Spleen (tissue), 11 donors: Measurements from ENCODE around the gene RFPL1. TPM values are rescaled to one million over a fixed set of nuclear protein-coding genes. Genes with fewer than 3 reads are reported as not detected.

Experiments
- DNase-seq: peaks from one replicate; pipeline ENCODE4 v3.0.0-alpha.2; 2020
- H3K27ac ChIP-seq, 8 donors: fragments of 200-600 bp; sonication (generic) in 7 of 8; 1 replicate in 4 of 8; 2 replicates in 4 of 8; pipeline versions ENCODE4 v1.5.0 to v1.8.0; 2016 to 2021; ENCODE audit warnings: inconsistent platforms in 4 of 8, mild to moderate bottlenecking in 4 of 8, moderate library complexity in 1 of 8
- H3K27me3 ChIP-seq, 7 donors: fragments of 200-600 bp; sonication (generic) in 6 of 7; replicated peaks in 1 of 7; 1 replicate in 4 of 7; 2 replicates in 3 of 7; pipeline versions ENCODE4 v1.5.0 to v1.8.0; 2016 to 2021; ENCODE audit warnings: inconsistent platforms in 3 of 7, mild to moderate bottlenecking in 1 of 7
- H3K36me3 ChIP-seq, 6 donors: fragments of 200-600 bp; sonication (generic) in 5 of 6; 1 replicate in 4 of 6; 2 replicates in 2 of 6; pipeline versions ENCODE4 v1.5.0 to v1.8.0; 2016 to 2021; ENCODE audit warnings: inconsistent platforms in 2 of 6
- H3K4me1 ChIP-seq, 6 donors: fragments of 200-600 bp; sonication (generic) in 5 of 6; 1 replicate in 3 of 6; 2 replicates in 3 of 6; pipeline versions ENCODE4 v1.5.0 to v1.8.0; 2016 to 2021; ENCODE audit warnings: inconsistent platforms in 3 of 6
- H3K4me3 ChIP-seq, 8 donors: fragments of 200-600 bp; sonication (generic) in 7 of 8; 1 replicate in 4 of 8; 2 replicates in 4 of 8; pipeline versions ENCODE4 v1.5.0 to v1.8.0; 2016 to 2021; ENCODE audit warnings: inconsistent platforms in 4 of 8, mild to moderate bottlenecking in 4 of 8, moderate library complexity in 2 of 8
- H3K9me3 ChIP-seq, 8 donors: fragments of 200-600 bp; sonication (generic) in 7 of 8; 1 replicate in 4 of 8; 2 replicates in 4 of 8; pipeline versions ENCODE4 v1.5.0 to v1.8.0; 2016 to 2021; ENCODE audit warnings: inconsistent platforms in 4 of 8
- CTCF ChIP-seq, 11 experiments: fragments of 200-600 bp in 7 of 11; fragments of 450-650 bp in 4 of 11; sonication (generic) in 4 of 11; IDR thresholded peaks in 8 of 11; conservative IDR thresholded peaks in 3 of 11; 1 replicate in 7 of 11; 2 replicates in 4 of 11; pipeline versions ENCODE4 v1.4.0 to v1.8.0; 2016 to 2021; ENCODE audit warnings: antibody characterized with exemption in 11 of 11, inconsistent platforms in 4 of 11, mild to moderate bottlenecking in 1 of 11
- POLR2A ChIP-seq, 3 donors: fragments of 450-650 bp; IDR thresholded peaks; one replicate each; pipeline ENCODE4 v1.5.1; 2017; ENCODE audit warnings: antibody characterized with exemption in 3 of 3, mild to moderate bottlenecking in 1 of 3
- POLR2AphosphoS5 ChIP-seq, 3 donors: sonication (generic); formaldehyde crosslinking; IDR thresholded peaks; one replicate each; pipeline ENCODE4 v1.5.1; 2017; ENCODE audit warnings: antibody characterized with exemption in 3 of 3
- WGBS, 5 donors: extraction: QIAGEN DNeasy Blood & Tissue Kit in 3 of 5; methylation state at CpG; one replicate each; pipeline versions ENCODE4 v1.1.5 to v1.1.7; 2013 to 2018; 5-methylcytosine and 5-hydroxymethylcytosine counted together
- intact Hi-C: fragments of 100-400 bp; cut with DNase I; formaldehyde crosslinking; loops from one replicate; pipeline ENCODE4 v1.15.0; 2023; ENCODE audit warnings: low total_unique reads
- polyA plus RNA-seq, 3 donors: library from polyadenylated mRNA; stranded (reverse); fragments of 200-250 nt; gene quantifications; one replicate each; pipeline ENCODE4 v1.2.1, GENCODE V29; 2013
- total RNA-seq, 7 donors: library from RNA; depleted of rRNA in 3 of 7; stranded (reverse); fragments of >200 nt in 3 of 7; fragmentation: NEBNext Ultra II Directional in 4 of 7; extraction: Animal tissue kit (Norgen Biotek cat#: 25700) in 4 of 7; gene quantifications; one replicate each; pipeline versions ENCODE4 v1.1.0 to v1.2.1, GENCODE V29; 2016 to 2021
- donor health status: healthy with polysubstance abuse.
- donor health status: DM: no; HTN: no; CAD: no; lungs with moderate emphysema.
- donor health status: DM: no; HTN: no; CAD: no.
- donor health status: Bipolar disorder and iron deficiency.
- donor health status: healthy.
- donor health status: DM: no; HTN: no; CAD: no.
- donor health status: DM: yes; HTN: yes; CAD: no.

Gene RFPL1
- total and polyA plus RNA-seq, 10 donors, result 0.03 to 1.4 (median 0.11) TPM; not detected in 5

- Histone ChIP-seq H3K4me3 (peak overlapping the region in 6 of 8 donors; percentile 9 to 63 (median 20)), H3K27me3 (peaks cover 0 to 11% (median 3%) of the 10 kb centered on the region in 7 donors), H3K4me1 (peaks cover 3 to 11% (median 9%) of the 10 kb centered on the region in 6 donors), H3K36me3 (no peaks in the 10 kb centered on the region), H3K9me3 (no peaks in the 10 kb centered on the region), H3K27ac (no peak overlapping the region)
- peak; percentile 88 for DNase-seq
- peak; percentile 58 to 92 (median 82) for TF ChIP-seq CTCF (IDR thresholded peaks at IDR 0.05 in 8 of 11, conservative IDR thresholded peaks at IDR 0.05 in 3 of 11)
- TF ChIP-seq POLR2A (IDR thresholded peaks at IDR 0.05), result no peak
- peak; percentile 42 to 72 (median 46) for TF ChIP-seq POLR2AphosphoS5 (IDR thresholded peaks at IDR 0.05)
- intact Hi-C loops, result no loop called here
- 23 to 40% (median 29%) methylated on average over 33 to 54 of the region's 54 CpGs for WGBS, 5 donors
Observed at GRCh38 chr22:29470159-29470855, 31.9 kb downstream of the RFPL1 start.

- TF ChIP-seq CTCF (IDR thresholded peaks at IDR 0.05 in 8 of 11, conservative IDR thresholded peaks at IDR 0.05 in 3 of 11), result no peak
- TF ChIP-seq POLR2A (IDR thresholded peaks at IDR 0.05), result no peak
- TF ChIP-seq POLR2AphosphoS5 (IDR thresholded peaks at IDR 0.05), result no peak
- no peak overlapping the region for H3K27ac ChIP-seq
- no peaks in the 10 kb centered on the region for H3K36me3 ChIP-seq
- 67 to 84% (median 74%) methylated on average over 5 of the region's 5 CpGs for WGBS, 5 donors
- H3K27me3 ChIP-seq, result peaks cover 0 to 20% (median 3%) of the 10 kb centered on the region in 7 donors
- H3K4me3 ChIP-seq, result no peak overlapping the region
- no peak for DNase-seq
- intact Hi-C loops, result no loop called here
- no peaks in the 10 kb centered on the region for H3K9me3 ChIP-seq
- peaks cover 3 to 21% (median 18%) of the 10 kb centered on the region in 6 donors for H3K4me1 ChIP-seq
Observed at GRCh38 chr22:29473001-29473400, 34.6 kb downstream of the RFPL1 start.

- intact Hi-C loops, result no loop called here
- Histone ChIP-seq H3K27me3 (peaks cover 0 to 38% (median 28%) of the 10 kb centered on the region in 7 donors), H3K4me3 (no peak overlapping the region), H3K27ac (no peak overlapping the region), H3K9me3 (peaks cover 0 to 4% (median 0%) of the 10 kb centered on the region in 8 donors), H3K4me1 (peaks cover 0 to 38% (median 28%) of the 10 kb centered on the region in 6 donors), H3K36me3 (no peaks in the 10 kb centered on the region)
- DNase-seq, result peak; percentile 86
- WGBS, 5 donors, result 66 to 81% (median 73%) methylated on average over 8 of the region's 8 CpGs
- peak in 1 of 3 donors; percentile 28 for TF ChIP-seq POLR2AphosphoS5 (IDR thresholded peaks at IDR 0.05)
- TF ChIP-seq CTCF (IDR thresholded peaks at IDR 0.05 in 8 of 11, conservative IDR thresholded peaks at IDR 0.05 in 3 of 11), result no peak
- no peak for TF ChIP-seq POLR2A (IDR thresholded peaks at IDR 0.05)
Observed at GRCh38 chr22:29475550-29475949, 37.2 kb downstream of the RFPL1 start.

GRCh38 chr22:29476116-29476515, 37.7 kb downstream of the RFPL1 start:
- no peak for TF ChIP-seq POLR2A (IDR thresholded peaks at IDR 0.05)
- TF ChIP-seq CTCF (IDR thresholded peaks at IDR 0.05 in 8 of 11, conservative IDR thresholded peaks at IDR 0.05 in 3 of 11), result no peak
- TF ChIP-seq POLR2AphosphoS5 (IDR thresholded peaks at IDR 0.05), result no peak
- Histone ChIP-seq H3K27ac (no peak overlapping the region), H3K4me3 (no peak overlapping the region), H3K36me3 (no peaks in the 10 kb centered on the region), H3K4me1 (peaks cover 0 to 43% (median 32%) of the 10 kb centered on the region in 6 donors), H3K9me3 (peaks cover 0 to 9% (median 0%) of the 10 kb centered on the region in 8 donors), H3K27me3 (peaks cover 0 to 41% (median 31%) of the 10 kb centered on the region in 7 donors)
- intact Hi-C loops, result no loop called here
- WGBS, 5 donors, result 53 to 79% (median 71%) methylated on average over 4 to 6 of the region's 6 CpGs
- no peak for DNase-seq
